Vagina (tissue), 2 donors: Measurements from ENCODE around the gene SPSB3. TPM values are rescaled to one million over a fixed set of nuclear protein-coding genes. Genes with fewer than 3 reads are reported as not detected.

Source experiments
- DNase-seq, 2 donors: peaks; one replicate each; pipeline ENCODE4 v3.0.0-alpha.2; 2017; ENCODE audit errors: extremely low spot score in 2 of 2
- H3K27ac ChIP-seq: fragments of 200-600 bp; sonication (generic); one replicate; pipeline ENCODE4 v1.5.1; 2019
- H3K27me3 ChIP-seq: fragments of 200-600 bp; sonication (generic); one replicate; pipeline ENCODE4 v1.5.1; 2019
- H3K36me3 ChIP-seq, 2 donors: fragments of 200-600 bp; sonication (generic); one replicate each; pipeline ENCODE4 v1.5.1; 2017 to 2019
- H3K4me1 ChIP-seq: fragments of 200-600 bp; sonication (generic); one replicate; pipeline ENCODE4 v1.5.1; 2019
- H3K4me3 ChIP-seq, 2 donors: fragments of 200-600 bp; sonication (generic); 1 replicate in 1 of 2; 2 replicates in 1 of 2; pipeline ENCODE4 v1.5.1; 2016 to 2019
- H3K9me3 ChIP-seq: fragments of 200-600 bp; sonication (generic); one replicate; pipeline ENCODE4 v1.5.1; 2019
- CTCF ChIP-seq, 3 experiments: fragments of 450-650 bp in 2 of 3; fragments of 200-600 bp in 1 of 3; sonication (generic) in 1 of 3; IDR thresholded peaks; one replicate each; pipeline ENCODE4 v1.5.1; 2017 to 2019; ENCODE audit warnings: antibody characterized with exemption in 3 of 3, mild to moderate bottlenecking in 2 of 3, moderate library complexity in 2 of 3
- POLR2A ChIP-seq, 2 donors: fragments of 450-650 bp; IDR thresholded peaks; one replicate each; pipeline ENCODE4 v1.6.1; 2017; ENCODE audit warnings: antibody characterized with exemption in 2 of 2, mild to moderate bottlenecking in 2 of 2, moderate library complexity in 2 of 2
- POLR2AphosphoS5 ChIP-seq, 2 donors: sonication (generic); formaldehyde crosslinking; IDR thresholded peaks; one replicate each; pipeline ENCODE4 v1.9.0; 2017; ENCODE audit warnings: antibody characterized with exemption in 2 of 2, mild to moderate bottlenecking in 2 of 2, low read depth in 1 of 2; ENCODE audit not compliant: insufficient read depth in 1 of 2
- intact Hi-C: fragments of 100-400 bp; cut with DNase I; formaldehyde crosslinking; loops from one replicate; pipeline ENCODE4 v1.15.1; 2023
- total RNA-seq: library from RNA; depleted of rRNA; stranded (reverse); fragments of >200 nt; gene quantifications from one replicate; pipeline ENCODE4 v1.2.3, GENCODE V29; 2016

The SPSB3 gene
- total RNA-seq, 1 donor from 2014 or later = 75.9 TPM

- DNase-seq = no peak
- no peak overlapping the region for H3K4me3 ChIP-seq
- H3K9me3 ChIP-seq = no peaks in the 10 kb centered on the region
- H3K36me3 ChIP-seq = peaks cover 0 to 34% of the 10 kb centered on the region in 2 donors
- H3K4me1 ChIP-seq = peaks cover 21% of the 10 kb centered on the region
- TF ChIP-seq CTCF (IDR thresholded peaks at IDR 0.05) (no peak), POLR2A (IDR thresholded peaks at IDR 0.05) (no peak), POLR2AphosphoS5 (IDR thresholded peaks at IDR 0.05; ENCODE audit: insufficient read depth in 1 of 2, low read depth in 1 of 2) (no peak)
- no peak overlapping the region for H3K27ac ChIP-seq
- no peaks in the 10 kb centered on the region for H3K27me3 ChIP-seq
- intact Hi-C loops = no loop called here
These were observed 40.4 kb upstream of the SPSB3 start for GRCh38 chr16:1822801-1823200.

- H3K4me3 ChIP-seq = no peak overlapping the region
- H3K9me3 ChIP-seq = no peaks in the 10 kb centered on the region
- no peak for TF ChIP-seq POLR2AphosphoS5 (IDR thresholded peaks at IDR 0.05; ENCODE audit: insufficient read depth in 1 of 2, low read depth in 1 of 2)
- TF ChIP-seq CTCF (IDR thresholded peaks at IDR 0.05) = no peak
- TF ChIP-seq POLR2A (IDR thresholded peaks at IDR 0.05) = no peak
- no peaks in the 10 kb centered on the region for H3K27me3 ChIP-seq
- intact Hi-C loops = no loop called here
- DNase-seq = no peak
- no peak overlapping the region for H3K27ac ChIP-seq
- H3K4me1 ChIP-seq = peaks cover 17% of the 10 kb centered on the region
- H3K36me3 ChIP-seq = peaks cover 0 to 37% of the 10 kb centered on the region in 2 donors
These were observed 39.7 kb upstream of the SPSB3 start for GRCh38 chr16:1821861-1822611.

- no peaks in the 10 kb centered on the region for H3K9me3 ChIP-seq
- peaks cover 17% of the 10 kb centered on the region for H3K4me1 ChIP-seq
- no peak overlapping the region for H3K27ac ChIP-seq
- H3K4me3 ChIP-seq = no peak overlapping the region
- DNase-seq = no peak
- peaks cover 0 to 47% of the 10 kb centered on the region in 2 donors for H3K36me3 ChIP-seq
- intact Hi-C loops = no loop called here
- TF ChIP-seq POLR2AphosphoS5 (IDR thresholded peaks at IDR 0.05; ENCODE audit: insufficient read depth in 1 of 2, low read depth in 1 of 2) (no peak), CTCF (IDR thresholded peaks at IDR 0.05) (no peak), POLR2A (IDR thresholded peaks at IDR 0.05) (no peak)
- H3K27me3 ChIP-seq = no peaks in the 10 kb centered on the region
These were observed 38.5 kb upstream of the SPSB3 start for GRCh38 chr16:1820946-1821290.

- H3K36me3 ChIP-seq = peaks cover 0 to 51% of the 10 kb centered on the region in 2 donors
- TF ChIP-seq CTCF (IDR thresholded peaks at IDR 0.05) (no peak), POLR2AphosphoS5 (IDR thresholded peaks at IDR 0.05; ENCODE audit: insufficient read depth in 1 of 2, low read depth in 1 of 2) (no peak), POLR2A (IDR thresholded peaks at IDR 0.05) (no peak)
- peaks cover 11% of the 10 kb centered on the region for H3K4me1 ChIP-seq
- no peak for DNase-seq
- no peak overlapping the region for H3K27ac ChIP-seq
- H3K9me3 ChIP-seq = no peaks in the 10 kb centered on the region
- no peaks in the 10 kb centered on the region for H3K27me3 ChIP-seq
- intact Hi-C loops = no loop called here
- no peak overlapping the region for H3K4me3 ChIP-seq
These were observed 38.0 kb upstream of the SPSB3 start for GRCh38 chr16:1820096-1820945.
